NCI-H510A treated with DMSO at 0.1 percent for 48 hours (cell line): ENCODE data around the gene EFCAB11.

ENCODE experiments used
- DNase-seq: peaks from one replicate; lab custom pipeline; 2025; lab: John Stamatoyannopoulos, UW

Gene EFCAB11

DNA sequence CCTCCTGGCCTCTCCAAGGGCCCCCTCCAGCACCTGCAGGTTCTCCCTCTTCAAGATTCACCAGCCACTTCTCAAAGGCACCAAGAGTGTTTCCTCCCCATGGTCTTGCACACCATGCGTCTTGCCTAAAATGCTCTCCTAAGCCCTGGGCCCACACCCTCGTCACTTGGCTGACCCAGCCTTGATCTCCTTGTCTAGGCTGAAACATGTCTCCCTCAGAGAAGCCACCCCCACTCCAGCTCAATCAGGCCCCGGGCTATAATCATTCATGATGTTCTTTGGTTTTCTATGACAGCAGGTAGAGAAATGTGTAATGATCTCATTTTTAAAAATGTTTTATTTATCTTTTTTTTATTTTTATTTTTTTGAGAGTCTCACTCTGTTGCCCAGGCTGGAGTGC, 88.1 kb downstream of the EFCAB11 start:
- no peak for DNase-seq

DNA sequence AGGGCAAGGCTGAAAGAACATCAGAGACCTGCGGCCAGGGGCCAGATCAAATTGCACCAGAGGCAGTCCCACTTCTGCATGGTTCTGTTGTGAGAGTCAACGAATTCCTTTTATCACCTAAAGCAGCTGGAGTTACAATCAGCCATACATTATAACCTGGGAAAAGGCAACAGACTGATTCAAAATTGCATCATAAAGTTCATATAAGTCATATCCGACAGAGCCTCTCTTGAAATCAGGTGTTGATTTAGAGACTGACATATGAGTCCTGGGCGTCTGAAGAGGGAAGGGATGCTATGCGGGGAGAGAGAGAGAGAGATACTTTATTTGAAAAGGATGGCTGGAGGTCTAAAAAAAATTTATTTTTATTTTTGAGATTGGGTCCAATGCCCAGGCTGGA, 89.4 kb downstream of the EFCAB11 start:
- no peak for DNase-seq

GRCh38 chr14:89862856-89863255, 91.7 kb downstream of the EFCAB11 start:
- no peak for DNase-seq

GRCh38 chr14:89861630-89862029, 92.9 kb downstream of the EFCAB11 start:
- DNase-seq, result no peak

DNA sequence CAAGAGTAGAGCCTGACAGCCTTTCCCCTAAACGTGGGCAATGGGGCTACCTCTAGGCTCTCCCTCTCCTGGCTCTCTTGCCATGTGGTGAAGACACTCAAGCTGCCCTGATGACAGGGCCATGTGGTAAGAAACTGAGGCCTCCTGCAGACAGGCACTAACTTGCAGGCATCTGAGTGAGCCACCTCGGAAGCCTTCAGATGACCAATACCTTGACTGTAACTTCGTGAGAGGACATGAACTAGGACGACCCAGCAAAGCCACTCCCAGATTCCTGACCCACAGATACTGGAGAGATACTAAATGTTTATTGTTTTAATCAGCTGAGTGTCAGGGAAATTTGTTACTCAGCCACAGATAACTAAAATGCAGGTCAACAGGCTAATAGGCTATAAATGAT, 96.4 kb downstream of the EFCAB11 start:
- no peak for DNase-seq

DNA sequence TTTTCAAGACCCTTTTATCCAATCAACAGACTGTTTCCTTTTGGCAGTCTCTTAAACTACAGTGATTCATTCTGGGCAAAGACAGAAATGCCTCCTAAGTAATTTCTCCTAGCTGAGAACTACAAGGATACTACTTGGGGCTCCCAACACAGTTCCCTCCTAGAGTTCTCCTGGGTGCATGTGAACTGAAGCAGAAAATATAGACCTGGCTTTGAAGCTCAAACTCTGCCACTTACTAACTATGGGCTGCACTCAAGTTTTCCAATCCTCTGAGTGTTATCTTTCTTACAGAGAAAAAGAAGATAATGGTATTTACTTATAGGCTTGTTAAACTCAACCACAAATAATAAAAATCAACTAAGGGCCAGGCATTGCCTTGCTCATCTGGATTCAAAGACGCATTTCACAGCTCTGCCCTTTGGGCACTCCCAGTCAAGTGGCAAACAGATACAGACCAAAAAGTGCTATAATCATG, 97.6 kb downstream of the EFCAB11 start:
- DNase-seq, result no peak

DNA sequence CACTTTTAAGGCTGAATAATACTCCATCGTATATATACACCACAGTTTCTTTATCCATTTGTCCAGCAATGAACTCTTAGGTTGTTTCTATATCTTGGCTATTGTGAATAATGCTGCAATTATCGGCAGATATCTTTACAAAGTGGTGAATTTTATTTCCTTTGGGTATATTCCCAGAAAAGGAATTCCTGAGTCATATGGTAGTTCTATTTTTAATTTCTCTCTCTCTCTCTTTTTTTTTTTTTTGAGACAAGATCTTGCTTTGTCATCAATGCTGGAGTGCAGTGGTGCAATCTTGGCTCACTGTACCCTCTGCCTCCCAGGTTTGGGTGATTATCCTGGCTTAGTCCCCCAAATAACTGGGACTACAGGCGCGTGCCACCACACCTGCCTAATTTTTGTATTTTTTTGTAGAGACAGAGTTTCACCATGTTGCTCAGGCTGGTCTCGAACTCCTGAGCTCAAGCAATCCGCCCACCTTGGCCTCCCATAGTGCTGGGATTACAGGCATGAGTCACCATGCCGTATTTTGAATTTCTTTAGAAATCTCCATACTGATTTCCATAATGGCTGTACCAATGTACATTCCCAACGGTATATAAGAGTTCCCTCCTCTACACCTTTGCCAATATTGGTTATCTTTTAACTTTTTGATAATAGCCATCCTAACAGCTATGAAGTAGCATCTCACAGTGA, 98.4 kb downstream of the EFCAB11 start:
- no peak for DNase-seq

- no peak for DNase-seq
Observed at GRCh38 chr14:89853936-89854693, 100.4 kb downstream of the EFCAB11 start.

DNA sequence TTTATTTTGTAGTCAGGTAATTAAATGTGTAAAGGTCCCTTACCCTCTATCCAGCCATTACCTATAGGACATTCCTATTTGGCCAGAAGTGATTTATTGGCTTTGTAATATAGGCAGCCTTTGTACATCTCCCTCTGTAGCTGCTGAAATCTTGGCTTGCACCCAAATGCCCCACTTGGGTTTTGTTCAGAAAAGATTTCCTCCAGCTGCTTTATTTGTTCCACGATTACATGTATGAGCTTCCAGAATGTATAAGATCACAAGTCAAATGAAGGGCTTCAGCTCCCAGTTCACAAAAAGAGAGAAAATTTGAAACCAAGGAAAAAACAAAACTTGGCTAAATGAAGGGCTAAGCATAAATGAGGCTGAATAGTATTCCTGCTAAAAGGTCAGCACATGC, 103.4 kb downstream of the EFCAB11 start:
- peak; percentile 38 for DNase-seq

DNA sequence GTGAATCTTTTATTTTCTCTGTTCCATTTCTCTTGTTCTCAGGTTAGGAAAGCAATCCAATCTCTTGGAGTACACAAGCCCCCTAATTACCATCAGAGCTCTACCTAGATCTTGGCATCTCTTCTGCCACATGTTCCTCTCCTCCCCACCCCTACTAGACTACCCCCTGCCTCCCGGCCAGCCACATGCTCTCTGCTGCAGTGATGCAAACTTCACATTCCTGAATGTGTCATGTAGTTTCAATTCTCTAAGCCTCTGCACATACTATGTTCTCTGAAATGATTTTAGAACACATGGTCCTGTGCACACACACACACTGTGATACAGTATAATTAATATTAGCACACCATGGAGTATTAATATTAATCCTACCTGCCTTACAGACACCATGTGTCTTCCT, 104.6 kb downstream of the EFCAB11 start:
- no peak for DNase-seq

- no peak for DNase-seq
Observed at GRCh38 chr14:89848165-89848564, 106.4 kb downstream of the EFCAB11 start.

DNA sequence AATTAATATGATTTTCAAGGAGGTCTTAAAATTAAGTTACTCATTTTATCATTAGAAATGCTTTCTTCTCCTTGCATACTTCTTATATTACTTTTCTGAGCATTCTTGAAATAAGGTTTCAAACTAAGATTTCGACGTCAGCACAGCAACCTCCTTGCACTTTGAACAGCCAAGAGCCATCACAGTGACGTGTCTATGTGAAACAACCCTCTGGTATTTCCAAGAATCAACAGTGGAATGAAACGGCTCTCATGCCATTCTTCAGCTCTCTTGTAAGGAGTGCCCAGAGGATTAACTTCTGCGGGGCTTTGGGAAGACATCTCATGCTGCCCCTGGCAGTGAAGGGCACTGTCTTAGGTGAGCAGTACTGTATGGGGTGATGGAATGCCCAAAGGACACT, 109.2 kb downstream of the EFCAB11 start:
- DNase-seq, result no peak

DNA sequence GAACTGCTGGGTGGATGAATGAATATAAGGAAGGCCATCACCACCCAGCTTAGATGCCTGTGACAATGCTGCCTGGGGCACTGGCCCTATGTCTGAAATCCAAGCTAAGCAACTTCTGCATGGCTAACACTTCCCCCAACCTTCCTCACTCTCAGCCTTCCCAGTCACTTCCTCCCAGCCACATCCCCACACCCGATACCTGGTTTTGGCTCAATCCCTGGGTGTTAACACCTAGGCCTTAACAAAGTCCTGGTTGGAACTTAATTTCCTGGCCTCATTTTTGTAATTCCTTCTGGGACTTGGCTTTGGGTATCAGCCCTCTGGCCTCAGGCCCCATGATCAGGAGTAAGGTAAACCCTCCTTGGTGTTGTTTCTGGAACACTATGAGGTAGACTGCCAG, 110.0 kb downstream of the EFCAB11 start:
- no peak for DNase-seq

DNA sequence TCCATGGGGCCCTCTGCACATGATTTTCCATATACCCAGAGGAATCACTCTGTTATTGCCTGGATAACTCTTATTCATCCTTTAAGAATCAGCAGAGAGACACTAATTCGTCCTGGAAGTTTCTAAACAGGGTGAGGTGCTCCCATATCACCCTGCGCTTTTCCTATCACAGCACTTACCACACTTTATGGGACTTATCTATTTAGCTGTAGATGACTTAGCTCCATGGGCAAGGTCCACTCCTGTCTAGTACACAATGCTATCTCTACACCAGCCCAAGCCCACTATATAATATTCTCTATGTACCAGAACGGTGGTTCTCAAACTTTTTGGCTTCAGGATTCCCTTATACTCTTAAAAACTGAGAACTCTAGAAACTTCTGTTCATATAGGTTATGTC, 111.7 kb downstream of the EFCAB11 start:
- no peak for DNase-seq

GRCh38 chr14:89841851-89842250, 112.7 kb downstream of the EFCAB11 start:
- DNase-seq, result no peak

- DNase-seq, result no peak
Observed at GRCh38 chr14:89836830-89837469, 117.6 kb downstream of the EFCAB11 start.

DNA sequence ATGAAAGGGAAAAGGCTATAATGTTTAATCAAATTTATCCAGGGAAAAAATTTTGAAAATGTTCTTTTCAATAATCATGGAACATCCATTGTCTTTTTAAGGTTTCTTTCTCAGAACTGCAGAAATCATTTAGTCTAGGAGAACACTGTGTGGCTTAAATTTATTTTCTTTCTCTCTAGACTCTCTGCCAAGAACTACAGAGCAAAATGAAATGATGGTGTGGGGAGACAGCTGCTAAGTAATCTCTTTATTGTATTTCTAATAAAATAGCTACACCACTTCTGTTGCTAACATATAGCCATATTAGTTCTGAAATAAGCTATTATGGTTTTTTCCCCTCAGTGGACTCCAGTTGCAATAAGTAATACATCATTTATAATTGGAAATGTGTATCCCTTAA, 120.9 kb downstream of the EFCAB11 start:
- no peak for DNase-seq

DNA sequence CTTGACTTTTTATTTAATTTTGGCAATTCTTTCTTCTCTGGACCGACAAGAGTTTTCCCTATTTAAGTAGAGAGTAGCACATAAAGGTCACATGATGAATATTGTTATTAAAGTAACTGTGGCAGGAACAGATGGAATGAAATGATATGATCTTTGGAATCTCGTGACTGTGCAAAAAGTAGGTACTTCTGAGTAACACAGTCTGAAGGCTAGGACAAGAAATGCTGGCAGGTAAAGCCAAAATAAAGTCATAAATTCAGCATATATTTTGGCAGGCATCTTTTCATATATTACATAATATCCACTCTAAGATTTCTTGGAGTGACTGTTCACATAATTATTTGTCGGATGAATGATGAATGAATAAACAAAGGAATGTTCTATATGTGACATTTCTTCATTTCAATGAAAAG, 121.4 kb downstream of the EFCAB11 start:
- DNase-seq, result no peak

- no peak for DNase-seq
Observed at GRCh38 chr14:89828471-89829165, 125.9 kb downstream of the EFCAB11 start.

- DNase-seq, result no peak
Observed at GRCh38 chr14:89827265-89827664, 127.3 kb downstream of the EFCAB11 start.

- DNase-seq, result no peak
Observed at GRCh38 chr14:89826596-89826995, 127.9 kb downstream of the EFCAB11 start.

DNA sequence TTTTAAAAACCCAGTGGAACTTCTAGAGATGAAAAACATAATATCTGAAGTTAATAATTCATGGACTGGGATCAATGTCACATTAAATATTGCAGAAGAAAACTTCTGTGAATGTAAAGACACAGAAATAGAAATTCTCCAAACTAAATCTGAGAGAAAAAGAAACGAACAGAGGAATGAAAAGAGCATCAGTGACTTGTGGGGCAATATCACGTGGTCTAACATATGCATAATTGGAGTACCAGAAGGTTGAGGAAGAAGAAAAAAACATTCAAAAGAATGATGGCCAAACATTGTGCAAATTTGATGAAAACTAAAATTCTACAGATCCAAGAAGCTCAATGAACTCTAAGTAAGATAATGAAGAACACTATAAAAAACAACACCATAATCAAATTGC, 130.8 kb downstream of the EFCAB11 start:
- no peak for DNase-seq

DNA sequence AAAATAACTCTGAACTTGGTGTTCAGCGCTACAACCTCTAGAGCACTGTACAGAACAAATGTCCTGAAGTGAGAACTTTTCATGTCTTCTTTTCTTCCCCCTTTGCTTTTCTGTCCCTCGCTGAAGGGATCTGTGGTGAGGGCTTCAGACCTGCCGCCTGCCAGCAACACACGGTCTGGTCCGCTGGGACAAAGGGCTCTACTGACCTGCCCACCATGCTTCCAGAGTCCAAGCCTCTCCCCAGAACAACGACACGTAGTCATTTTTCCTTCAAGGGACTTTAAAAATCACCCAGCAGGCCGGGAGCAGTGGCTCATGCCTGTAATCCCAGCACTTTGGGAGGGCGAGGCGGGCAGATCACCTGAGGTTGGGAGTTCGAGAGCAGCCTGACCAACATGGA, 140.4 kb downstream of the EFCAB11 start:
- DNase-seq, result no peak
